ENCODE results near the gene SMPD2. TPM values are rescaled to one million over a fixed set of nuclear protein-coding genes. Genes with fewer than 3 reads are reported as not detected.

SMPD2 gene
- total RNA-seq, 4 donors from 2014 or later: 11.2 to 60.9 (median 17.8) TPM

DNA sequence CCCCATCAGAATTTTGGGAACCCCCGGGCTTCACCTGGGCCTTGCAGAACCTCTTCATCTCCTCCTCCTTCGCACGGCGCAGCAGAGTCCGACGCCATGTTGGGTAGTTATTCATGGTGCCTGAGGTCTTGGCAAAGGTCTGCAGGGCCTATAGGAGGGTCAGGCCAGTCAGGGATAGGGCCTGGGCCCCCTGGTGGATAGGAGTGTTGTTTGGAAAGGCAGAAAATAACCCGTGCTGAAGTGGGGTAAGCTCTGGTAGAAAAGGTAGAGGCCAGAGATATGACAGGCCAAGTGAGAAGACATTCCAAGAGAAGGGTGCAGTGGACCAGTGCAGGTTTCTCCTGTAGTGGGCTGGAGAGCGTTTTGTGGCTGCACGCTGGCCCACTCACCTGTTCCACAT is 4.9 kb downstream of the SMPD2 start:
- Histone ChIP-seq H3K27ac (no peak overlapping the region), H3K4me1 (peaks cover 10% of the 10 kb centered on the region in 2 donors), H3K36me3 (peaks cover 8 to 11% of the 10 kb centered on the region in 2 donors), H3K4me3 (replicated peaks in 1 of 3) (no peak overlapping the region), H3K27me3 (no peaks in the 10 kb centered on the region), H3K9me3 (no peaks in the 10 kb centered on the region)
- intact Hi-C loops (cut with DNase I): loop anchor here (10.0 kb wide), 1 partner anchor 61 kb away; the partner anchor contains the start of gene CD164
- no peak for TF ChIP-seq POLR2A (IDR thresholded peaks at IDR 0.05)
- TF ChIP-seq, protein P1, sequence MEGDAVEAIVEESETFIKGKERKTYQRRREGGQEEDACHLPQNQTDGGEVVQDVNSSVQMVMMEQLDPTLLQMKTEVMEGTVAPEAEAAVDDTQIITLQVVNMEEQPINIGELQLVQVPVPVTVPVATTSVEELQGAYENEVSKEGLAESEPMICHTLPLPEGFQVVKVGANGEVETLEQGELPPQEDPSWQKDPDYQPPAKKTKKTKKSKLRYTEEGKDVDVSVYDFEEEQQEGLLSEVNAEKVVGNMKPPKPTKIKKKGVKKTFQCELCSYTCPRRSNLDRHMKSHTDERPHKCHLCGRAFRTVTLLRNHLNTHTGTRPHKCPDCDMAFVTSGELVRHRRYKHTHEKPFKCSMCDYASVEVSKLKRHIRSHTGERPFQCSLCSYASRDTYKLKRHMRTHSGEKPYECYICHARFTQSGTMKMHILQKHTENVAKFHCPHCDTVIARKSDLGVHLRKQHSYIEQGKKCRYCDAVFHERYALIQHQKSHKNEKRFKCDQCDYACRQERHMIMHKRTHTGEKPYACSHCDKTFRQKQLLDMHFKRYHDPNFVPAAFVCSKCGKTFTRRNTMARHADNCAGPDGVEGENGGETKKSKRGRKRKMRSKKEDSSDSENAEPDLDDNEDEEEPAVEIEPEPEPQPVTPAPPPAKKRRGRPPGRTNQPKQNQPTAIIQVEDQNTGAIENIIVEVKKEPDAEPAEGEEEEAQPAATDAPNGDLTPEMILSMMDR (IDR thresholded peaks at IDR 0.05): no peak
- no peak for DNase-seq
- WGBS, 2 donors: 89 to 90% methylated on average over 9 of the region's 9 CpGs

DNA sequence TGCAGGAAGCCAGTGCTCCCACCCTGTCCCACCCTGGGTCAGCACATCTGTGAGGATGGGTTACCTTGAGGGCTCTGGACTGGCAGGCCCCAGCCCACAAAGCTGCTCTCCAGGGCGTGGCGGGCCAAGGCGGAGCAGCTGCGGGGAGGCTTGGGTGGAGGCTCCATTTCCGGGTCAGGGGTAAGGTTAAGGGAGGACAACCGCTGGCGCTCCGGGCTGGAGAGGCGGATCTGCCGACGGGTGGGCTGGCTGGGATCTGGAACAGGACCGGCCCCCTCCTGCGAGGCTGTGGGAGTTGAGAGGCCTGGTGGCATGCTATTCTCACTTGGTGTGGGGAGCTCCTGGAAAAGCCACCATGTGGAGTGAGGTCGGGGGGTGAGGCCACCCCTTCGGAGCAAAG is 5.5 kb downstream of the SMPD2 start:
- peaks cover 8 to 11% of the 10 kb centered on the region in 2 donors for H3K36me3 ChIP-seq
- 91 to 97% methylated on average over 14 to 15 of the region's 15 CpGs for WGBS, 2 donors
- no peak for DNase-seq

DNA sequence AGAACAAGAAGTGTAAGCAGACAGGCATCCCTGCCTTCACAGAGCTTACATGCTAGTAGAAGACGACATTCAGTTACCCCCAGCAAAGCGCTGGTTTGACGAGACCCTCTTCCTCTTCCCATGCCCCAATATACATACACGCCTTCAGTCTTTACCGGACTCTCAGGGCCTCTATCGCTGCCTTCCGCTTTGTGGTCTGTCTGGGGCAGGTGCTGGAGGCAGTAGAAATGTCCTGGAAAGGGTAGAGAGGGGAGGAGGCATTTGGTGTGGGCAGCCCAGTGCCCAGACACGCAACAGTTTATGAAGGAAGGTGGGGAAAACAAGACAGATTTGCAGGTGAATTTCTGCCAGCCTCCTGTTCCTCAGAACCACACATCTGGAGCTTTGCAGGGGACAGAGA is 6.0 kb downstream of the SMPD2 start:
- H3K36me3 ChIP-seq: peaks cover 8 to 11% of the 10 kb centered on the region in 2 donors
- intact Hi-C loops (cut with DNase I): loop anchor here (10.0 kb wide), 1 partner anchor 62 kb away; the partner anchor contains the start of gene CD164
- no peak for TF ChIP-seq POLR2A (IDR thresholded peaks at IDR 0.05)
- TF ChIP-seq, protein P1 (IDR thresholded peaks at IDR 0.05): no peak
- peaks cover 7 to 8% of the 10 kb centered on the region in 2 donors for H3K4me1 ChIP-seq
- H3K9me3 ChIP-seq: no peaks in the 10 kb centered on the region
- no peak overlapping the region for H3K4me3 ChIP-seq (replicated peaks in 1 of 3)
- H3K27me3 ChIP-seq: no peaks in the 10 kb centered on the region
- no peak for DNase-seq
- 91 to 94% methylated on average over 8 of the region's 8 CpGs for WGBS, 2 donors
- H3K27ac ChIP-seq: no peak overlapping the region

More for the DNA sequence above, 5.5 kb downstream of the SMPD2 start:
- TF ChIP-seq, protein P1 (IDR thresholded peaks at IDR 0.05): no peak
- TF ChIP-seq POLR2A (IDR thresholded peaks at IDR 0.05): no peak
- no peaks in the 10 kb centered on the region for H3K27me3 ChIP-seq
- peaks cover 10% of the 10 kb centered on the region in 2 donors for H3K4me1 ChIP-seq
- intact Hi-C loops (cut with DNase I): loop anchor here (10.0 kb wide), 1 partner anchor 61 kb away; the partner anchor contains the start of gene CD164
- H3K9me3 ChIP-seq: no peaks in the 10 kb centered on the region
- no peak overlapping the region for H3K4me3 ChIP-seq (replicated peaks in 1 of 3)
- H3K27ac ChIP-seq: no peak overlapping the region

DNA sequence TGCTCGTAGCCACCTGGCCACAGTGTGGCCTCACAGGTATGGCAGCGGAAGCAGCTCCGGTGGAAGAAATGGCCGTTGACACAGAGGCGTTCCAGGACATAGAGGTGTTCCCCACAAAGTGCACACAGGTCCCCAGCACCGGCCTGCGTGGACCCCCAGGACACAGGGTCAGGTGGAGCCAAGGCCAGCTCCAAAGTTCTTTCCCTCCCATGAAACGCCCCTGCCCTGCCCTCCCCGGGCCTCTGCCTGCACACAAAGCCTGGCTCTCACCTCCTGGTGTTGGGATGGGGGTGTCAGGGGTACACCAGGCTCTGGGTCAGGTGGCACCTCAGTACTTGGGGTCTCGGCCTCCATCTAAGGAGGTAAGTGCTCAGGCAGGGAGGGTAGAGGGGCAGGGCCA is 6.6 kb downstream of the SMPD2 start:
- Histone ChIP-seq H3K36me3 (peaks cover 8 to 11% of the 10 kb centered on the region in 2 donors), H3K4me3 (replicated peaks in 1 of 3) (no peak overlapping the region), H3K9me3 (no peaks in the 10 kb centered on the region), H3K27me3 (no peaks in the 10 kb centered on the region), H3K27ac (no peak overlapping the region), H3K4me1 (peaks cover 1 to 7% of the 10 kb centered on the region in 2 donors)
- intact Hi-C loops (cut with DNase I): loop anchor here (10.0 kb wide), 1 partner anchor 62 kb away; the partner anchor contains the start of gene CD164
- WGBS, 2 donors: 91 to 97% methylated on average over 3 to 10 of the region's 10 CpGs
- TF ChIP-seq POLR2A (IDR thresholded peaks at IDR 0.05): no peak
- TF ChIP-seq, protein P1 (IDR thresholded peaks at IDR 0.05): no peak
- no peak for DNase-seq

DNA sequence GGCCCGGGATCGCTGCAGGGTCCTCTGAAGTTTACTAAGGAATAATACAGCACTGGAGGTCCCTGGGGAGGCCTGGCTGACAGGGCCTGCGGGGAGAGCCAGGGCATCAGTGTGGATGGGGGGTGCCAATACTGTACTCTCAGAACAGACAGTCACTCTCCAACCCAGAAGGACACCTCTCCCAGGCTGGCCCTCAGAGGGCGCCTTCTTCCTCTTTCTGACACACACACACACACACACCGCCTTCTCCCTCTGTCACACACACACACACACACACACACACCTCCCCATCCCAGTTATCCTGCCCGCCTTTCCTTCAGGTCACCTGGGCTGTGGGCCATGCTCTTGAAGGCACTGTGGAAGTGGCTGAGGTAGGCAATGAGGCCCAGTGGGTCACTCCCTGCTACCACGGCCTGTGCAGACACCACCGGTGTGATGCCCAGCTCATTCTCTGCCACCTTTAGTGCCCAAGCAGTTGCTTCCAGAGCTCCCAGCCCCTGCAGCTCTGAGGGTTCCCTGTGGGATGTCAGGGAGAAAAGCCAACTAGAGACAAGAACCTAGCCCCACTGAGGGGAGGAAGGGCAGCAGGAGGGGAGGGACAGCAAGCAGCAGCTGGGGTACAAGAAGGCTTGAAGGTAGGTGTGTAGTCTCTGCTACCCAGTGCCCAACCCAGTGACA is 7.5 kb downstream of the SMPD2 start:
- Histone ChIP-seq H3K27ac (no peak overlapping the region), H3K27me3 (no peaks in the 10 kb centered on the region), H3K9me3 (no peaks in the 10 kb centered on the region), H3K4me1 (peaks cover 0 to 8% of the 10 kb centered on the region in 2 donors), H3K4me3 (replicated peaks in 1 of 3) (no peak overlapping the region), H3K36me3 (peaks cover 8 to 11% of the 10 kb centered on the region in 2 donors)
- no peak for DNase-seq
- TF ChIP-seq, protein P1 (IDR thresholded peaks at IDR 0.05): no peak
- TF ChIP-seq POLR2A (IDR thresholded peaks at IDR 0.05): no peak
- intact Hi-C loops (cut with DNase I): loop anchor here (10.0 kb wide), 1 partner anchor 63 kb away; the partner anchor contains the start of gene CD164
- WGBS, 2 donors: 84 to 88% methylated on average over 8 of the region's 8 CpGs
